AG04450 (cell line): ENCODE data around the gene C20orf144. TPM values are rescaled to one million over a fixed set of nuclear protein-coding genes. Genes with fewer than 3 reads are reported as not detected.

Experiments
- CTCF ChIA-PET: fragments of 300-600, 350-600 bp; formaldehyde crosslinking; extraction: SDS; loops from one replicate; lab custom pipeline; 2022; ENCODE audit warnings: antibody characterized with exemption, inconsistent platforms; lab: Charles Lee
- POLR2A ChIA-PET: fragments of 350-600 bp; formaldehyde crosslinking; extraction: SDS; loops from one replicate; lab custom pipeline; 2021; ENCODE audit warnings: antibody characterized with exemption, inconsistent platforms; lab: Yijun Ruan, JAX
- DNase-seq: peaks from one replicate; pipeline ENCODE4 v3.0.0-alpha.2; 2011; ENCODE audit warnings: low read depth, low spot score
- H3K27ac ChIP-seq: one replicate; pipeline ENCODE4 v1.5.1; 2012; ENCODE audit warnings: low read depth, low read length, control low read depth
- H3K27me3 ChIP-seq: one replicate; pipeline ENCODE4 v1.6.0; 2012; ENCODE audit warnings: low read length; ENCODE audit not compliant: control insufficient read depth, insufficient read depth
- H3K4me3 ChIP-seq: 2 replicates; pipeline ENCODE4 v1.5.1; 2011; ENCODE audit warnings: mild to moderate bottlenecking, low read depth, low read length, control low read depth
- H3K9me3 ChIP-seq: 2 replicates; pipeline ENCODE4 v1.5.1; 2012; ENCODE audit warnings: low read length; ENCODE audit not compliant: control insufficient read depth, insufficient read depth
- polyA plus RNA-seq: library from polyadenylated mRNA; depleted of rRNA; stranded (reverse); fragments of >200 nt; gene quantifications from 2 replicates; pipeline ENCODE4 v1.2.3, GENCODE V29; 2011
- TF ChIP-seq, protein P1 (sequence below): IDR thresholded peaks from 2 replicates; pipeline ENCODE4 v1.5.1; 2011; ENCODE audit warnings: low read depth, low read length, control low read depth, inconsistent platforms

Gene C20orf144
- polyA plus RNA-seq, 1 experiment: 0.14 TPM

DNA sequence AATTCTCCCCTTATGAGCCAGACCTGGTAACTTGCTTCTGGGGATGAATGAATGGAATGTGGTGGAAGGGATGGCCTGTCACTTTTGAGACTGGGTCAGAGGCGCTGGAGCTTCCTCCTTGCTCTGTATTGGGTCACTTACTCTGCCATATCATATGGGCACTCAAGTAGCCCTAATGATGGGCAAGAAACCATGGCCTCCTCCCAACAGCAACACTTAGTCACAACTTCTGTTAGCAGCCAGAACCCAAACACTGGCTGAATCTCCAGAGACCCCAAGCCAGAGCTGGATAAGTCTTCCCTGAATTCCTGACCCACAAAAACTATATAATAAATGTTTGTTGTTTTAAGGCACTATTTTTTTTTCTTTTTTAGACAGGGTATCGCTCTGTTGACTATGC is 18.6 kb downstream of the C20orf144 start:
- Histone ChIP-seq H3K27me3 (no peaks in the 10 kb centered on the region), H3K4me3 (no peak overlapping the region), H3K27ac (no peak overlapping the region), H3K9me3 (no peaks in the 10 kb centered on the region)
- TF ChIP-seq, protein P1, sequence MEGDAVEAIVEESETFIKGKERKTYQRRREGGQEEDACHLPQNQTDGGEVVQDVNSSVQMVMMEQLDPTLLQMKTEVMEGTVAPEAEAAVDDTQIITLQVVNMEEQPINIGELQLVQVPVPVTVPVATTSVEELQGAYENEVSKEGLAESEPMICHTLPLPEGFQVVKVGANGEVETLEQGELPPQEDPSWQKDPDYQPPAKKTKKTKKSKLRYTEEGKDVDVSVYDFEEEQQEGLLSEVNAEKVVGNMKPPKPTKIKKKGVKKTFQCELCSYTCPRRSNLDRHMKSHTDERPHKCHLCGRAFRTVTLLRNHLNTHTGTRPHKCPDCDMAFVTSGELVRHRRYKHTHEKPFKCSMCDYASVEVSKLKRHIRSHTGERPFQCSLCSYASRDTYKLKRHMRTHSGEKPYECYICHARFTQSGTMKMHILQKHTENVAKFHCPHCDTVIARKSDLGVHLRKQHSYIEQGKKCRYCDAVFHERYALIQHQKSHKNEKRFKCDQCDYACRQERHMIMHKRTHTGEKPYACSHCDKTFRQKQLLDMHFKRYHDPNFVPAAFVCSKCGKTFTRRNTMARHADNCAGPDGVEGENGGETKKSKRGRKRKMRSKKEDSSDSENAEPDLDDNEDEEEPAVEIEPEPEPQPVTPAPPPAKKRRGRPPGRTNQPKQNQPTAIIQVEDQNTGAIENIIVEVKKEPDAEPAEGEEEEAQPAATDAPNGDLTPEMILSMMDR: no peak
- ChIA-PET CTCF (interaction anchor here (0.6 to 2.8 kb wide), 2 partner anchors 12 to 112 kb away, joined by 6 to 9 read pairs; no protein-coding TSS in a partner anchor), POLR2A (no interaction called here)
- DNase-seq: no peak

DNA sequence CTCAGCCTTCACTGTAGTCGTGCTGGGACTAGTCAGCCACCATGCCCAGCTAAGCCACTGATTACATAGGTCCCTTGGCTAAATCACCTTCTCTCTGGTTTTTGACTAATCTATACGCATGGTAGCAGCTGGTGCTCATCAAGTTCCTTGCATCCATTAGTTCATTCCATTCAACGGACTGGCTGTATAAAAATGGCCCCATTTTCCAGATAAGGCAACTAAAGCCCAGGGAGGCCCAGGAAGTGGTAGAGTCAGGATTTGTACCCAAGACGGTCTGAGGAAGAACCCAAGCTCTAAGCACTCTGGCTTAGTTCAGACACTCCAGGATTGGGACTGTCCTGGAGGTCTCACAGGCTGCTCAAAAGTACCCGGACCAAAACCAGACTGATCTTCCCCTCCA is 19.2 kb downstream of the C20orf144 start:
- Histone ChIP-seq H3K27me3 (no peaks in the 10 kb centered on the region), H3K4me3 (no peak overlapping the region), H3K27ac (no peak overlapping the region), H3K9me3 (no peaks in the 10 kb centered on the region)
- DNase-seq: no peak
- TF ChIP-seq, protein P1: no peak
- CTCF ChIA-PET: interaction anchor here (0.6 to 2.8 kb wide), 2 partner anchors 13 to 111 kb away, joined by 6 to 9 read pairs; no protein-coding TSS in a partner anchor
- POLR2A ChIA-PET: no interaction called here

DNA sequence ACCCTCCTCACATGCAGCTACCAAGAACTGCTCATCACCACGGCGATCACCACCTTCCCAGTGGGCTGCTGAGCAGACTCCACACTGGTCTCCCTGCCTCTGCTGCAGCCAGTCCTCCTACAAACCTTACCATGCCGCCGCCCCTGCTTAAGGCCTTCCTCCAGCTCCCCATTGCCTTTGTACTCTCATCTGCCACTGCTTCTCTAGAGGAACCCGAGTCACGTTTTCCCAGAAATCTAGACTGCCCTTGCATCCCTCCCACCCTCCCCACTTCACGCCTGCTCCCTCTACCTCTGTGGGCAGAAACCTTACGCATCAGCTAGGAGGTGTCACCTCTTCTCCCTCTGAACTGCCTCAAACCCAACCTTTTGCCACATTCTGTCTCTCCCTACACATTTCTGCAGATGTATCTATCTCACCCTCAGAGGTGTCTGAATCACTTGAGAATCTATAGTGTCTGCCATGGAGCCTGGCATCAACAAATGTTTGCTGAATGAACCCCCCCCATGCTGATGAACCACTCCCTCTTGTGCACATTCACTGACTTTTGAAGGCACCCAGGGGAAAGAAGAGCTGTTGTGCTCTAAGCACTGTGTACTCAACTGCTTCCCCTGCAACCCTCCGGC is 19.7 kb downstream of the C20orf144 start:
- no peak overlapping the region for H3K27ac ChIP-seq
- H3K4me3 ChIP-seq: no peak overlapping the region
- CTCF ChIA-PET: no interaction called here
- no peaks in the 10 kb centered on the region for H3K27me3 ChIP-seq
- TF ChIP-seq, protein P1: no peak
- no peak for DNase-seq
- H3K9me3 ChIP-seq: no peaks in the 10 kb centered on the region
- POLR2A ChIA-PET: no interaction called here

DNA sequence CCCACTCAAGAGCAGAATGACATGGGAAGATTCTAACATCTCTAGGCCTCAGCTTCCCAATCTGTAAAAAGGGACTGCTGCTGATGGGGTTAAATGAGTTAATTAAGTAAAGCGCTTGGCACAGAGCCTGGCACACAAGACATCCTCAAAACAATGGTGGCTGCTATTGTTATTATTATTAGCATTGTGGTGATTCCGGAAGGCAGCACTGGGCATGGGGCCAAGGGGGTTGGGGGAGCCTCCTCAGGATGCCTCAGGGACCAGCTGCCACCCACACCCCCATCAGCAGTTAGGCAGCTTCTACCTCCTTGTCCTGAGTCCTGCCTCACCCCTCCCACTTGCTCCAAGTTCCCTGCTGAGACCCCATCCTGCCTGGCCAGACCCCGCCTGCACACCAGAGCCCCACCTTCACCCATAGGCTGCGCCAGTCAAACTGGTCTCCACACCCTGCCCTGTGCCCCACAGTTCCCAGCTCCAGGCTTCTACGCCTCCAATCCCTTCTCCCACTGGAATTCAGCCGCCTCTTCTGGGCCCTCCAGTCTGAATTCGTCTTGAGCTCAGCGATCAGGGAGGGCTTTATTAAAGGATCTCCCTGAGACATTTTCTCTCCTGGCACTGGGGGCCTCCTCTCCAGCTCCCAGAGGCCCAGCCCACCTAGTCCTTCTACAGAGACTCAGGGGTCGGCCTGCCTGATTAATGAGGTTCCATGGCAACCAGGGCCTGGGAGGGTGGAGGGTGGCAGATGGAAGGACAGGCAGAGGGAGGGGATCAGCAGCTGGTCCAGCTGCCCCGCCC is 22.6 kb downstream of the C20orf144 start:
- Histone ChIP-seq H3K9me3 (no peaks in the 10 kb centered on the region), H3K27ac (no peak overlapping the region), H3K27me3 (no peaks in the 10 kb centered on the region), H3K4me3 (peak overlapping the region; percentile 51)
- TF ChIP-seq, protein P1: no peak
- ChIA-PET CTCF (interaction anchor here (1.2 kb wide), 1 partner anchor 17 kb away, joined by 4 read pairs; no protein-coding TSS in a partner anchor), POLR2A (interaction anchor here (1.1 kb wide), 1 partner anchor 18 kb away, joined by 4 read pairs; the partner anchor contains the start of gene ACTL10)
- no peak for DNase-seq
